RPMI8226 (cell line): ENCODE data around the gene SNCA.

Experiments
- DNase-seq: peaks from one replicate; pipeline ENCODE4 v3.0.0-alpha.2; 2015

Gene SNCA

GRCh38 chr4:89813197-89813596, 23.8 kb downstream of the SNCA start:
- no peak for DNase-seq

DNA sequence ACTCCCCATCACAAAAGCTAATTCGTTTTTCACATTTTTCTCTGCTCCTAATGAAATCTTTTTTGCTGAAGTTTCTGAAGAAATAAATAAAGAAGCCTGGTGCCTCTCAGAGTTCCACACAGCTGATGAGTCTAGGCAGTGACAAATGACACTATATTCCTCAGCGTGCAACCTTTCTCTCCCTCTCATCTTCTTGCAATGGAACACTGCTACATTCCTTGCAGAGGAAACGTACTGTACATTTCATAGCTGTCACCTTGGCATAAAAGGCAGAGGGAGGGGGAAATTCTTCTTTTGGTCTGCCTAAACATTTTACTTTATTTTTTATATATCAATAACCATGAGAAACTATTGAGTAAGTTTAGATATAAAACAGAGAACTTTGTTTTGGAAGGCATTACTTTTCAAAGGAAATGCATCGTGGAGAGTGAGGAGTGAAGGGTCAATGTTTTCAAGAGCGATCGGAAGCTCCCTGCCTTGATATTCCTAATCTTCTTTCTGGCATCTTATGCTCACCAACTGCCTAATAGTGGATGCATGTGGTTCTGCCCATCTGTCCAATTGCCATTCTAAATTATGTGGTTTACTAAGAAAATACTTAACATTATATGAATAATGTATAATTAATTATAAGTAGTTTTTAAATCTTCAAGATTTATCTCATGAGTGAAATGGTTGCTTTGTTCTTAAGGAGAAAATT, 29.4 kb downstream of the SNCA start:
- DNase-seq: no peak

- no peak for DNase-seq
Observed at GRCh38 chr4:89805297-89805696, 31.7 kb downstream of the SNCA start.

DNA sequence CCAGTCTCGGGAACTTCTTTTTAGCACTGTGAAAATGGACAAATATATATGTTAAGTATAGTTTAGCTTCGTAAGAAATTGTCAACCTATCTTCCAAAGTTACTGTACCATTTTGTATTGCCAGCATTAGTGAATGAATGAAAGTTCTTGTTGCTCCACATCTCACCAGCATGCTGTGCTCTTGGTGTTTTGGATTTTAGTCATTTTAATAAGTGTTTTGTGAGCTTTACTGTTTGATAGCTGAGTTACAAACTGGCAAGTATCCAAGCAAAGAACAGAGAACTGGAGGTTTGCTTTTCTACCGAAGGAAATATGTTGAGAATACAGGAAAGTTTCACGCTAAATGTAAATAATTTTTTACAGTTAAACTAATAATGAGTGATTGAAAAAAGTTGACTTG, 33.0 kb downstream of the SNCA start:
- DNase-seq: no peak

- DNase-seq: no peak
Observed at GRCh38 chr4:89803036-89803435, 33.9 kb downstream of the SNCA start.

DNA sequence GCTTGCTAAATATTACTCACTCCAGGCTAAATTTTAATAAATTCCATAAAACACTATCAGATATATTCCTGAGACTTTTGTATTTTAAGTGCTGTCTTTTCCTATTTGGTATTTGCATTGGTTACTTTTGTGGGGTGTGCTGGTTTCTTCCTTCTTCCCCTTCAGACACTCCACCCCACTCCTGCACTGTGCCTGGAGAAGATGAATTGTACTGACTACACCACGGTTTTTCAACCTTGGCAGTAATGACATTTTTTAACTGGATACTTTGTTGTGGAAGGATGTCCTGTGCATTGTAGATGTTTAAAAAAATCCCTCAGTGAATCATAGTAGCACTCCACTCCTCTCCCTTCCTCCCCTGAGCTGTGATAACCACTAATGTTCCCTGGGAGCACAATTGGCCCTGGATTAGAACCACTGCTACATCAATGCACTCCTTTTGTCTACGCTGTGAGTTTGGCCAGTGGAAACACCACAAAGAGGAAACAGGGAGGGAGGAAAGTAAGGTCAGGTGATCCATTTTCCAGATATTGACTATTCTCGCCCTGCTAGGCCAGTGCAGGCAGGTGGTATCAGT, 36.3 kb downstream of the SNCA start:
- DNase-seq: no peak

GRCh38 chr4:89800012-89800516, 36.9 kb downstream of the SNCA start:
- DNase-seq: no peak

DNA sequence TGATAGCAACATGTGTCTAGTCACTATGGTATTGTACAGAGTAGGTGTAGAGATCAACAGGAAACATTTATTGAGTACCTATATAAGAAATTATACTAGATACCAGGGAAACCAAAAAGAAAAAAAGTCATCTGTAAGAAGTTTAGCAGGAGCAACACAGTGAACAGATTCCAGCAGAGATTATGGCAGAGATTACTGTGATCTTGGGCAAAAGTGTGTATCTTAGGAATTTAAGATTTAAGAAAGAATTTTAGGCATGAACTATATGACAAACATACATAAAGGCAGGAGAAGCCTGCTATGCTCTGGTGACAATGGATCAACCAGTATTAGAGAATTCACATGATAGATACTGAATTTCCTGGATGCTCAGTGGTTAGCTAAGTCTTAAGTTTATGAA, 37.9 kb downstream of the SNCA start:
- no peak for DNase-seq

DNA sequence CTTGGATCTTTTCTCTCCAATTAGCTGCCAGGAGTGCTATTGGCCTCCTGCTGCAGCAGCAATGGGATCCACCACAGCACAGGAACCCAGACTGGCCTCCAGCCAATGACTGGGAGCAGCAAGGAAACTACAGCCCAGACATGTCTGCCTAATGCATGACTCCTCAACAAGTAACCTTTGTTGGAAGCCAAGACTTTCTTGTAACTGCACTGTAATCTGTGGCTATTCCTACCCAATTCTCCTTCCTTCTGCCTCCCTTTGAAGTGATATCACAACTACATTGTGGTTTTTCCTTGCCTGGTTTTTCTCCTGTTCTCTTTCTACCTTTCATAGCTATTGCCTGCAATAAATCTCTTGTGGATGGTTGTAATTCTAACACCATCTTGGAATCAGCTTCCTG, 39.8 kb downstream of the SNCA start:
- DNase-seq: no peak

DNA sequence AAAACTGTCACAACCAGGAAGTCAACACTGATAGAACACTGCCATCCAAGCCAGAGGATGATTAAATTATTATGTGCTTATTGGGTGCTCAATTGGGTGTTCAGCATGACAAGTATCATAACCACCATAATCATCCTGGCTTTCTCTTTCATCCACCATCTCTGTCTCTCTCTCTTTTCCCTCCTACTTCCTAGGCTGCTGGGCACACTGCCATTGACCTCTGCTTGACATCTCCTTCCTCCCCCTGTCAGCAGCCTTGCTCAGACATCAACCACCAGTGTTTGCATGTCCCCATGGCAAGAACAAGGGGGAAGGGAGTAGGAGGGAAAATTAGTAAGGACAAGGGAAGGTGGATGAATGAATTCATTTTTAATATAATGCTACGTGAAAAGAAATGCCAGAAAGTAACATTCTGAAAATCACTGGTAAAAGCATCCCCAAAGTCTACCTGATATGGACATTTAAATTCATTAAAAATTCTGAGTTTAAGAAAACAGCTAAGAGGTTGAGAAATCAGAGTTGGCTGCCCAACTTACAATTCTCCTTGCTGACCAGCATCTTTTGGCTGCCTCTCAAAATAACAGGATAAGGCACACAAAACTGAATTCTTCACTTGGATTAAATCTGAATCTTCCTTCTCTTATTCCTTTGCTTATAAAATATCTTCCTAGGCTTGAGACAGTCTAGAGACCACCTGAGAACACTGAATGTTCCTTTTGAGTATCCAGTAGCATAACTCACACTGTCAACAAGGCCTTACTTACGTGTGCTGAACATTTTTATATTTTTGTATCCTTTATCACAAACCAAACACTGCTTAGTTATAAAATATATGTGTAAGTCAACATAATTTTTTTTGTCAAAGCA, 48.5 kb downstream of the SNCA start:
- DNase-seq: no peak

DNA sequence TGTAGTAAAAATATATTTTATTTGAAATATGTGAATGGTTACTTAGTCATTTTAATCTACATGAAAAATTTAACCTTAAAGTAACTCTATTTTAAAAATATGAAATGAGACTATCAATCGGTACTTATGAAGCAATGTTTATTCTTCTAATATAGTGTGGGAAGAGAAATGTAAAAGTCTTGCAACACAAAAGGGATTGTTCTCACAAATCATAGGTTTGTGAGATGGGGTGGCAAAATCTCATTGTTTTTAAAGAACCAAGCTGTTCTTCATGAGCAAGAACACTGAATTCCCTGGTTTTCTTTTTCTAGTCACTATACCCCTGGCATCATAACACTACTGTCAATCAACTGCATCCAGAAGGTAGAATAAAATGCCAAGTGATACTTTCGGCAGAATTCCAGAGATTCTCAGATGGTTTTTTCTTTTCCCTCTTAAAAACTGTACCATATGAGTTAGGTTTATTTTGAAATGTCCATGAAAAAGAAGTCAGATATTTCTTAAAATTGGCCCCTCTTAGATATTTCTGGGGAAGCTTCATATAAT, 52.2 kb downstream of the SNCA start:
- no peak for DNase-seq

DNA sequence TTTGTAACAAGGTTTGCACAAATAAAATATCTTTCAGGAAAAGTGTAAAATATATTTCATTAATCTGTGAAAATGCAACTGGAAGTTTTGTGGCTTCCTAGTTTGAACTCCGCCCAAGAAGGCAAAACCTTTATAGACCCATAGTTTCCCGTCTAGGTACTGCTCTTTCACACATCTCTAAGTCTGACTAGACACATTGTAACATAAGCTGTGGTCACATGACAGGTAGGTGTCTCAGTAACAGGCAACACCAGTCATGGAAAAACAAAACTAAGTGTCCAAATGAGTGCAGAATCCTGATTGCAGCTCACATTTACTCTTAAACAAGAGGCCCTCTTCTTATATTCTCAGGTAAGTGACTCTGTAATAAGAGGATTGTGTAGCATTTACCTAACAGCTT, 55.6 kb downstream of the SNCA start:
- no peak for DNase-seq

- DNase-seq: no peak
Observed at GRCh38 chr4:89773805-89774204, 63.2 kb downstream of the SNCA start.

- no peak for DNase-seq
Observed at GRCh38 chr4:89769856-89770255, 67.1 kb downstream of the SNCA start.

GRCh38 chr4:89767924-89768323, 69.0 kb downstream of the SNCA start:
- no peak for DNase-seq

- DNase-seq: no peak
Observed at GRCh38 chr4:89765966-89766365, 71.0 kb downstream of the SNCA start.

GRCh38 chr4:89765528-89765927, 71.4 kb downstream of the SNCA start:
- DNase-seq: no peak

DNA sequence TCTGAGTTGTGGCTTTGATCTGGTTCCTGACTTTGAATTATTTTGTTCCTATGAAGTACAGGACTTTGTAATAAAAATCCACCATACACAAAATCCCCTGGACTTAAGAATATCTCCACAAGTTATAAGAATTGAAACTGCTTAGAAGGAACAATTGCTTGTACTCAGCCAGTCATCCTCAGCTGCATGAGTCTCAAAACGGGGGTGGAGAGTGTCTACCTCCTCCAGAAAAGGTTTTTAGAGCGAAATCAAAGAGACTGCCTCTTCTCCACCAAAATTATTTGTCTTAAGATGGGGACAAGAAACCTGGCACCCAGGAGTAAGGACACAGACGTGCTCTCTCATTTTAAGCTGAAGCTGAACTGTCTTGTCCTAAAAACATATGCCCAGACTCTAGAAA, 74.7 kb downstream of the SNCA start:
- DNase-seq: no peak

- no peak for DNase-seq
Observed at GRCh38 chr4:89759426-89759825, 77.5 kb downstream of the SNCA start.

DNA sequence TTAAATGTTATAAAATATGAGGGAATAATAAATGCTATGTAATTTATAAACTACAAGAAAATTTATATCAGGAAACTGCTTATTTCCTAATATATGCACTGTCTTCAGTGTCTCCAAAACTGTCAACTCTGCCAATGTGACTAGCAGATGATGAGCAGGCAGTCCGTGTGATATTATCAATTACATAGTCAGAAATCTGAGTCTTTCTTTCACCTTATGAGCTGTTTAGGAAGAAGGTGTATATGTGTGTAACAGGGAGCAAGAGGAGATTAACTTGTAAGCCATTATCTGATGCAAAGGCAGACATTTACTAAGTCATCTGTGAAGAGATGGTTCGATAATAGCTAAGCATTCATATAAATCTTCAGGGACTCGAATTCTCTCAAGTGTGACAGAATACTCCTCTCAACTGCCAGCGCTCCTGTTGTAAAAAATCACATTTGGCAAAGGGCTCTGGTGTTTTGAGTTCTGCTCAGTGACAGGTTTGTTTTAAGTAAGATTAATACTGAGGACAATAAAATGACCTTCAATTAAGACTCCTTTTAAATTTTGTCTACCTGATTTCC, 79.7 kb downstream of the SNCA start:
- DNase-seq: no peak

DNA sequence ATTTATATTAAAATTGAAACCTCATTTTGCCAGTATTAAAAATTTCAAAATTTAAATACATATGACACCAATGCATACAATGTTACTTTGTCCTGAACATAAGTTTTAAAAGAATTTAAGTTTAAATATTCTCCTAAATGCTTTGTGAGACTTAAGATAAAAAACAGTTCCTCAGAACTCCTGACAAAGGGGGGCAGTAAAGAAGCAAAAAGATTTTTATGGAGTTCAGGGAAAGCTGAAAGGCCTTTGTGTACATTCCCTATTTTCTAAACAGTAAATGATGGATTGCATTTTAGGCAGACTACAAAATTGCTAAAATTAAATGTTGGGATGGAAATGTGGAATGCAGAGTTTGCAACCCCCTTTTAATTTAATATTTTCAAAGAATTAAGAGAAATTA, 81.7 kb downstream of the SNCA start:
- no peak for DNase-seq

GRCh38 chr4:89754531-89754930, 82.4 kb downstream of the SNCA start:
- DNase-seq: no peak

- no peak for DNase-seq
Observed at GRCh38 chr4:89753601-89754066, 83.3 kb downstream of the SNCA start.
